Transverse colon (tissue), 4 donors: Measurements from ENCODE around the gene KLF15. TPM values are rescaled to one million over a fixed set of nuclear protein-coding genes. Genes with fewer than 3 reads are reported as not detected.

ENCODE experiments used
- DNase-seq: peaks from one replicate; pipeline ENCODE4 v3.0.0-alpha.2; 2019
- H3K27ac ChIP-seq, 4 donors: fragments of 200-600 bp; sonication (generic); 2 replicates each; pipeline ENCODE4 v1.5.1; 2016 to 2018; ENCODE audit warnings: inconsistent platforms in 4 of 4
- H3K27me3 ChIP-seq: fragments of 200-600 bp; sonication (generic); 2 replicates; pipeline ENCODE4 v1.5.1; 2017; ENCODE audit warnings: inconsistent platforms
- H3K36me3 ChIP-seq, 4 donors: fragments of 200-600 bp; sonication (generic); 2 replicates each; pipeline ENCODE4 v1.5.1; 2017 to 2019; ENCODE audit warnings: inconsistent platforms in 4 of 4
- H3K4me1 ChIP-seq, 4 donors: fragments of 200-600 bp; sonication (generic); 2 replicates each; pipeline ENCODE4 v1.5.1; 2017 to 2020; ENCODE audit warnings: inconsistent platforms in 4 of 4
- H3K4me3 ChIP-seq, 4 donors: fragments of 200-600 bp; sonication (generic); 1 replicate in 1 of 4; 2 replicates in 3 of 4; pipeline versions ENCODE4 v1.5.1 to v1.6.1; 2017 to 2019; ENCODE audit warnings: inconsistent platforms in 4 of 4
- H3K9me3 ChIP-seq, 2 donors: fragments of 200-600 bp; sonication (generic); 2 replicates each; pipeline ENCODE4 v1.5.1; 2017 to 2019; ENCODE audit warnings: inconsistent platforms in 2 of 2
- EP300 ChIP-seq: sonication (generic); formaldehyde crosslinking; IDR thresholded peaks from one replicate; pipeline ENCODE4 v1.6.1; 2017; ENCODE audit warnings: antibody characterized with exemption, low read depth
- POLR2A ChIP-seq: fragments of 450-650 bp; IDR thresholded peaks from one replicate; pipeline ENCODE4 v1.6.1; 2016; ENCODE audit warnings: antibody characterized with exemption, mild to moderate bottlenecking, moderate library complexity
- POLR2AphosphoS5 ChIP-seq, 3 donors: sonication (generic); formaldehyde crosslinking; IDR thresholded peaks; one replicate each; pipeline ENCODE4 v1.6.1; 2016; ENCODE audit warnings: antibody characterized with exemption in 3 of 3
- WGBS, 2 donors: methylation state at CpG; one replicate each; pipeline ENCODE4 v1.1.5; 2018; ENCODE audit warnings: low coverage in 1 of 2; 5-methylcytosine and 5-hydroxymethylcytosine counted together
- in situ Hi-C, 4 donors: fragments of 200-750 bp; cut with MboI; loops; one replicate each; pipeline versions ENCODE4 v1.15.0 to v1.15.1; 2017; ENCODE audit warnings: low sequenced_read_pairs in 3 of 4, low pct_ligation_motif_present in 1 of 4, low pct_unique_long_range_greater_than_20kb in 1 of 4
- intact Hi-C: fragments of 100-400 bp; cut with DNase I; formaldehyde crosslinking; loops from one replicate; pipeline ENCODE4 v1.15.1; 2023; ENCODE audit warnings: low total_unique reads
- total RNA-seq, 4 donors: library from RNA; depleted of rRNA; stranded (reverse); fragments of >200 nt; gene quantifications; one replicate each; pipeline ENCODE4 v1.1.0, GENCODE V29; 2016
- TF ChIP-seq, protein P1 (sequence below), 5 experiments: fragments of 200-600 bp in 3 of 5; fragments of 450-650 bp in 2 of 5; sonication (generic) in 3 of 5; IDR thresholded peaks; 1 replicate in 2 of 5; 2 replicates in 3 of 5; pipeline ENCODE4 v1.5.1; 2016 to 2017; ENCODE audit warnings: antibody characterized with exemption in 5 of 5, inconsistent platforms in 3 of 5, mild to moderate bottlenecking in 2 of 5, moderate library complexity in 1 of 5

Gene KLF15
- total RNA-seq, 4 donors from 2014 or later, result 4.0 to 19.5 (median 8.4) TPM

DNA sequence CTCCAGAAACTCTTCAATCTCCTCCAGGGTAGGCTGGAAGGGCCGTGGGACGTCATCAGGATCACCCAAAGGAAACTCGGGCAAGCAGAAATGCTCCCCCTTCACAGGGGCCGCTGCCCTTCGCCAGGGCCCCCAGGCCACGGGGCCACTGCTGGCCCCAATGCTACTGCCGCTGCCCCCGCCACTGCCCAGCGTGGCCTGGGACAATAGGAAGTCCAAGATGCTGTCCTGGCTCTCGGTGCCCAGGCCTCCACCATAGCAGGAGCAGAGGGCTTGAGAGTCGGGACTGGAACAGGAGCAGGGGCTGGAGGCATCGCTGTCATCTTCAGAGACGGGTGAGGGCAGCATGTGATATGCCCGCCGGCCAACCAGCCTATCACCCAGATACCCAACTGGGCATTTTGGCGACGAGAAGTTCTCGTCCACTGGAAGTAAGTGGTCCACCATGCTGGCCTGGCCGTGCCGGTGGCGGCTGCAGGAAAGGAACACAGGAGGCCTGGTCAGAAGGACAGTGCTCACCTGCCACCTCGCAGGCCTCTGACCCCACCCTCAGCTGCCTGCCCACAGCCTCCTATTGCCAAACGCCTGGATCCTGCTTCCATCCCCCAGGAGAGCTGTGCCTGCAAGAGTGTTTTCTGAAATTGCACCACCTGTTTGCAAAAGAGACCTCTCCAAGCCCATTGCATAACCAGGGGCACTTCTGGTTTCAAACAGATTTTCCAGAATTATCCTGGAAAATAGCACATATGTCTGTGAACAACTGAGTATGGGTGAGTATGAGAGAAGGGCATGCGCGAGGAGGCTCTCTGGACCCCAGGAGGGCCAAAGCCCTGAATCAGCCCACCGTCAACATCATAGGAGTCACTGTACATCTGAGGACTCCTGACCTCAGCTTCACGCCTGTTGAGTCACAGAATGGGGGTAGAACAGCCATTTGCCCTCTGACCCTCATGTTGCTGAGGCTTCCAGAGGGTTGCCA is 4.4 kb downstream of the KLF15 start:
- no peak for TF ChIP-seq POLR2AphosphoS5 (IDR thresholded peaks at IDR 0.05)
- TF ChIP-seq EP300, result no peak
- TF ChIP-seq, protein P1, sequence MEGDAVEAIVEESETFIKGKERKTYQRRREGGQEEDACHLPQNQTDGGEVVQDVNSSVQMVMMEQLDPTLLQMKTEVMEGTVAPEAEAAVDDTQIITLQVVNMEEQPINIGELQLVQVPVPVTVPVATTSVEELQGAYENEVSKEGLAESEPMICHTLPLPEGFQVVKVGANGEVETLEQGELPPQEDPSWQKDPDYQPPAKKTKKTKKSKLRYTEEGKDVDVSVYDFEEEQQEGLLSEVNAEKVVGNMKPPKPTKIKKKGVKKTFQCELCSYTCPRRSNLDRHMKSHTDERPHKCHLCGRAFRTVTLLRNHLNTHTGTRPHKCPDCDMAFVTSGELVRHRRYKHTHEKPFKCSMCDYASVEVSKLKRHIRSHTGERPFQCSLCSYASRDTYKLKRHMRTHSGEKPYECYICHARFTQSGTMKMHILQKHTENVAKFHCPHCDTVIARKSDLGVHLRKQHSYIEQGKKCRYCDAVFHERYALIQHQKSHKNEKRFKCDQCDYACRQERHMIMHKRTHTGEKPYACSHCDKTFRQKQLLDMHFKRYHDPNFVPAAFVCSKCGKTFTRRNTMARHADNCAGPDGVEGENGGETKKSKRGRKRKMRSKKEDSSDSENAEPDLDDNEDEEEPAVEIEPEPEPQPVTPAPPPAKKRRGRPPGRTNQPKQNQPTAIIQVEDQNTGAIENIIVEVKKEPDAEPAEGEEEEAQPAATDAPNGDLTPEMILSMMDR (IDR thresholded peaks at IDR 0.05), result no peak
- TF ChIP-seq POLR2A, result no peak
- Histone ChIP-seq H3K4me1 (peaks cover 0 to 24% (median 13%) of the 10 kb centered on the region in 4 donors), H3K4me3 (no peak overlapping the region), H3K9me3 (no peaks in the 10 kb centered on the region), H3K27me3 (peaks cover 22% of the 10 kb centered on the region), H3K36me3 (no peaks in the 10 kb centered on the region), H3K27ac (peak overlapping the region in 1 of 4 donors; percentile 11)
- in situ Hi-C loops, result no loop called here
- 79 to 82% methylated on average over 2 to 27 of the region's 27 CpGs for WGBS, 2 donors
- intact Hi-C loops, result loop anchor here (10.0 kb wide), 1 partner anchor 88 kb away; no protein-coding TSS in a partner anchor
- DNase-seq, result peak; percentile 5

DNA sequence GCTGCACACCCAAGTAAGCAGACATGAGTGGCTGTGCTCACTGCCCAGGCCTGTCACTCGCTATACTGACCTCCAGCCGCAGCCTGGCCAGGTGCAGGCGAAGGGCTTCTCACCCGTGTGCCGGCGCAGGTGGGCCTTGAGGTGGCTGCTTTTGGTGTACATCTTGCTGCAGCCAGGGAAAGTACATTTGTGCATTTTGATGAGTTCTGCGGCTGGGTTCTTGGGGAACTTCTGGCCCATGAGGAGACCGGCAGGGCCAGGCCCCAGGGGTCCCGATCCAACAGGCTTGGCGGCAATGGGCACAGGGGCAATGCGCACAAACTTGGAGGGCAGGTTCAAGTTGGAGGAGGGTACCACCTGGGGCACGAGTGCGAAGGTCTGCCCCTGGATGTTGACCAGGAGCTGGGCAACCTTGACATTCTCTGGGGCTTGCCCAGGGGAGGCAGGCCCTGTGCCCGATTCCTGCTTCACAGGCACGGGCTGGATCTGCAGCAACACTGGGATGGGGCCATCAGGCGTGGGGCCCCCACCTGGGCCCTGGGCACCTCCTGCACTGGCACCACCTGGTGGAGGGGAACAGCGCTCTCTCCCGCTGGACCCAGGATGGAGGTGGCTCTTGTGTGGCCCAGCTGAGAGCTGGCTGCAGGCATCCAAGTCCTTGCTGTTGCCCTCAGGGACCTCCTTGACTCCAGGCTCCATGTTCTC is 5.3 kb downstream of the KLF15 start:
- H3K4me1 ChIP-seq, result peaks cover 0 to 20% (median 10%) of the 10 kb centered on the region in 4 donors

DNA sequence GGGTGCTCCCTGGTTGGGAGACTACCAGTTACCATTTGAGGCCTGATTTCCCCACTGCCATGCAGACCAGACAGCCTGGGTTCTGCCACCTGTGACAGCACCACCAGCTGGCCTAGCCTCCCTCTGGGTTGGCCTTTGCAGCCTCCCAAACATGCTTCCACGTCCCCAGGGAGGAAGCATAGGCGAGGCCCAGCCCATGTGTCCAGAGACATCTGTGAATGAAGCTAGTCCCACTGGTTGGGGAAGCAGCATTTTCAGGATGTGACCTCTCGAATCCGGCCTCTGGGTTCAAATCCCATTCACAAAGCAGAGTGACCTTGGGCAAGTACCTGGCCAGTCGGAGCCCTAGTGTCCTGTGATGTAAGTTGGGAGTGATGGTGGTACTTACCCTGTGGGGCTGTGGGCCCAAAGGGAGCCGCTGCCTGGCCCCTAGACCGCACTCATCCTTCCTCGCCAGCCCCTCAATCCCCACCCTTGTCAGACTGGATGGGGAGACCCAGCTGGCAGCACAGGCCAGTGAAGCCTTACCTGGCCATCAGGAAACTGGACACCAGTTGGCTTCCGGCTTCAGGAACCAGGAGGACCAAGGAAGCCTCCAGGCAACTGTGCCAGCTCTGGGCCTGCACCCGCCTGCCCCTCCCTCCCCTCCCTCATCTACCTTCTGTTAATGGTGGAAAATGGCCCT is 6.0 kb downstream of the KLF15 start:
- H3K27ac ChIP-seq, result no peak overlapping the region
- intact Hi-C loops, result loop anchor here (10.0 kb wide), 1 partner anchor 86 kb away; no protein-coding TSS in a partner anchor
- no peaks in the 10 kb centered on the region for H3K36me3 ChIP-seq
- TF ChIP-seq EP300, result no peak
- TF ChIP-seq POLR2AphosphoS5 (IDR thresholded peaks at IDR 0.05), result no peak
- no peak for TF ChIP-seq POLR2A
- TF ChIP-seq, protein P1 (IDR thresholded peaks at IDR 0.05), result no peak
- in situ Hi-C loops, result no loop called here
- DNase-seq, result peak; percentile 3
- no peak overlapping the region for H3K4me3 ChIP-seq
- no peaks in the 10 kb centered on the region for H3K9me3 ChIP-seq
- peaks cover 0 to 20% (median 3%) of the 10 kb centered on the region in 4 donors for H3K4me1 ChIP-seq
- peaks cover 11% of the 10 kb centered on the region for H3K27me3 ChIP-seq
- 83 to 100% methylated on average over 1 to 10 of the region's 10 CpGs for whole genome bisulfite sequencing, 2 donors

More for the DNA sequence above, 5.3 kb downstream of the KLF15 start:
- WGBS, 2 donors, result 100% methylated on average over 14 of the region's 18 CpGs; no CpG with 5 or more reads in 1 of the 2 donors
- intact Hi-C loops, result loop anchor here (10.0 kb wide), 1 partner anchor 87 kb away; no protein-coding TSS in a partner anchor
- H3K27ac ChIP-seq, result no peak overlapping the region
- H3K9me3 ChIP-seq, result no peaks in the 10 kb centered on the region
- TF ChIP-seq EP300 (no peak), POLR2A (no peak), POLR2AphosphoS5 (IDR thresholded peaks at IDR 0.05) (no peak)
- TF ChIP-seq, protein P1 (IDR thresholded peaks at IDR 0.05), result no peak
- H3K4me3 ChIP-seq, result no peak overlapping the region
- H3K36me3 ChIP-seq, result no peaks in the 10 kb centered on the region
- DNase-seq, result peak; percentile 5
- H3K27me3 ChIP-seq, result peaks cover 18% of the 10 kb centered on the region
- in situ Hi-C loops, result no loop called here
